GM20431 (cell line): ENCODE measurements around the gene ATP6V1C2.

ENCODE experiments used
- in situ Hi-C: fragments of 300-500 bp; cut with MseI, MboI; formaldehyde crosslinking; loops from one replicate; pipeline ENCODE4 v1.15.0; 2020; ENCODE audit warnings: low sequenced_read_pairs; ENCODE audit not compliant: unreplicated experiment

The ATP6V1C2 gene

GRCh38 chr2:10830203-10830602, 108.8 kb downstream of the ATP6V1C2 start:
- in situ Hi-C loops = loop anchor here (10.0 kb wide), 1 partner anchor 65 kb away; no protein-coding TSS in a partner anchor

- in situ Hi-C loops = loop anchor here (10.0 kb wide), 1 partner anchor 64 kb away; no protein-coding TSS in a partner anchor
These were observed 109.4 kb downstream of the ATP6V1C2 start for GRCh38 chr2:10830641-10831399.

DNA sequence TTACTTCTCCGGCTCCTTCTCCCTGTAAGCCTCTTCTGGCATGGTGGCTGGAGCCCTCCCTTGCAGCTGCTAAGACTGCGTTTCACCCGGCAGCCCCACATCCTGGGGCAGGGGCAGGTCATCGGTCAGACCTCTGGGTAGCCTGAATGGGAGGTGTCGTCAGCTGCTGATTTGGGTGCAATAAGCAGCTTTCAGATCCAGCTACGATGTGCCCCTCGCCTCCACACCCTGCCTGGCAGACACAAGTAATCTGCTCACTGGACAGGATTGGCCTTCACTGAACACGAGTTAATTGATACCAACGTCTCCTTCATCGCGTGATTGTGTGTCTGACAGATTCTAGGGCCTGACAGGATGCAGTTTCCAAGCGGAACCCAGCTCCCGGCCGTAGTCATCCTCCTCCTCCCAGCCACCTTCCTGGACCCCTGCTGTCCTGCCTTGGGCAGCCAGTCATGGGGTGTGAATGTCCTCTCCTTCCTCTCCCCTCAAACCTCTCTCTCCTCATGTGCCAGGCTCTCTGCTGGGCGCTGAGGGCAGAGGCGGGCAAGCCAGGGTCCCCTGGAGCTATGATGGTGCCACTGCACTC, 110.1 kb downstream of the ATP6V1C2 start:
- in situ Hi-C loops = loop anchor here (10.0 kb wide), 1 partner anchor 63 kb away; no protein-coding TSS in a partner anchor

DNA sequence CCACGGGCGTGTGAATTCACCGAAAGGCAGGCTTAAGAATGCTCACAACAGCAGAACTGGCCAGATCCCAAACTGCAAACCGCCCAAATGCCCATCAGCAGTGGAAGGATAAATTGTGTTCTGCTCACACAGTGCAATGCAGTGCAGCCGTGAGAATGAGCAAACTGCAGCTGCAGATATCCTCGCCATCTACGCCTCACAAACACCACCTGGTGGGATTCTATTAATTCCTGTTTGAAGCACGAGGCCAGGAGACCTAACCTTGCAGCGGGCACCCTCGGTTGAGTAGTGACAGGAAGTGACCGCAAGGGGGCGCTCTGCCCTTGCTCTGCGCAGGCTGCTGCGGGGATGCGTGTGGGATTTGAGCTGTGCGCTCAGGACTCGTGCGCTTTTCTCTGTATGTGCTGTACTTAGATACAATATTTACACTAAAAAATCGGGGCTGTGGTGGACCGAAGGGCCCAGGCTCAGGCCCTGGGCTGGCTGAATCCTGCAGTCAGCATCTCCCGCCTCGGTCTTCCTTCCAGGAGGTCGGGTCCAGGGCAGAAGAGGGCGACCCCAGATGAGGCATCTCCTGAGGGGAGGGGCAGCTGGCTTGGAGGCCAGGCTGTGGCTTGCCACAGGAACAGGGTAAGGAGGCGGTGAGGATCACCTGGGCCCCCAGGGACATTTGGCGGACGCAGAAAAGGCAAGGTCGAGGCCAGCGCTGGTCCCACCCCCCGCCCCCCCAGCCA, 110.9 kb downstream of the ATP6V1C2 start:
- in situ Hi-C loops = loop anchor here (10.0 kb wide), 1 partner anchor 62 kb away; no protein-coding TSS in a partner anchor

DNA sequence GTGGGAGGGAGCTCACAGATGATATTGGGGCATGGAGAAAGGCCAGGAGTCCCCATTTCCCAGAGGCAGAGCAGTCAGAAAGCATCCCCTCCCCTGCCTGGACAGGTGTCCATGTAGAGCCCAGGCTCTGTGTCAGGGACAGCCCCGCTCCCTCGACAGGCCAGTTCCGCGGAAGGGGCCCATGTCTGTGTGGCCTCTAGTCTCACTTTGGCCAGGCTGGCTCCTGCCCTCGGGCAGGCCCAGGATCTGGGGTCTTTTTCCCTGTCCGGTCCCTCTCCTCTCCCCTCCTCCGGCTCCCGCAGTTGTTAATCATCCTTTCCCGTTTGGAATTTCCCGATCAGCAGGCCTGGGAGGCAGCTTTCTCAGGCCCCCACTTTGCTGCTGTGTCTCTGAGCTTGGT, 111.6 kb downstream of the ATP6V1C2 start:
- in situ Hi-C loops = loop anchor here (10.0 kb wide), 1 partner anchor 62 kb away; no protein-coding TSS in a partner anchor

- in situ Hi-C loops = loop anchor here (10.0 kb wide), 1 partner anchor 61 kb away; no protein-coding TSS in a partner anchor
These were observed 112.7 kb downstream of the ATP6V1C2 start for GRCh38 chr2:10834068-10834655.
